ENCODE results near the gene GDI2. TPM values are rescaled to one million over a fixed set of nuclear protein-coding genes. Genes with fewer than 3 reads are reported as not detected.

The GDI2 gene
- 100 to 1,000 TPM; 116 to 228 (median 128) TPM for total RNA-seq
- long read RNA-seq, transcript GDI2-203 (11 exons, 2,412 nt), result major isoform, 46 of 54 reads
- long read RNA-seq, partial matches to known transcripts, result 3 of 54 reads
- long read RNA-seq, other reads (novel, unspliced or antisense), result 5 of 54 reads

- TF ChIP-seq CTCF (IDR thresholded peaks at IDR 0.05) (no peak), POLR2A (IDR thresholded peaks at IDR 0.05) (peak; percentile 89)
- Histone ChIP-seq H3K4me3 (peak within 1 kb of the TSS; percentile 61 to 99 (median 69)), H3K27me3 (no peaks in the 10 kb centered on the region), H3K4me1 (peaks cover 0 to 43% (median 3%) of the 10 kb centered on the region in 4 donors), H3K27ac (peak within 1 kb of the TSS; percentile 89 to 97 (median 94)), H3K9me3 (no peaks in the 10 kb centered on the region), H3K36me3 (no peaks in the 10 kb centered on the region)
- WGBS (ENCODE audit: insufficient coverage, low coverage, low lambda C conversion rate, missing lambda C conversion rate), result 0% methylated on average over 25 of the region's 77 CpGs
- ATAC-seq (peak; percentile 94 to 97 (median 95)), DNase-seq (peak; percentile 96 to 98 (median 98))
- intact Hi-C loops (cut with DNase I), result no loop called here
Measured at GRCh38 chr10:5813341-5814109, at the start of gene GDI2. GDI2 (minus strand) TSS chr10:5813434; CDS start chr10:5813258, 176 bp downstream.

DNA sequence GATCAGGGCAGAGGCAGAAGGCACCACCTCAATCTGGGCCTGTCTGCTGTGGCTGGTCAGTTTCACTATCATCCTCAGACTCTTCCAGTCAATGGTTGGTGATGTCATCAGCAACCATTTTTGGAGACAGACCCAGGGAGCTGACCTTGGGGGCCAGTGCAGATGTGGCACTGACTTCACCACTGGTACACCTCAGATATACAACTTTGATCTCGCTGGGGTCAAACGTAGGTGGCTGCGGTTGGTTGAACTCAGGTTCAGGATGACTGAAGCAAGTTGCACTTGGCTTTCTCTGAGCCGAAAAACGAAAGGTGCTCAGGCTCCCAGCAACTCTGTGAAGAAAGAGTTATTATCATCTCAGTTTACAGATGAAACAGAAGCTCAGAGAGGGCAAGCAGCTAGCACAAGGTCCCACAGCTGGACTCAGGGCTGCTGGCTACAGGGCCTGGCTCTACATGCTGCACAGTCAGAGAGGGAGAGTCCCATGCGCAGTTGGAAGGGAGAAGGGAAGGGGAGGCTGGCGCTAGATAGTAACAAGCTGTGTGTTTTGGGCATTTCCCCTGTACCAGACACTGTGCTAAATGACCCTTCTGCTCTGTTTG lies 49.2 kb upstream of the GDI2 start:
- no peak overlapping the region for H3K27ac ChIP-seq
- ATAC-seq, result no peak
- intact Hi-C loops (cut with DNase I), result no loop called here

DNA sequence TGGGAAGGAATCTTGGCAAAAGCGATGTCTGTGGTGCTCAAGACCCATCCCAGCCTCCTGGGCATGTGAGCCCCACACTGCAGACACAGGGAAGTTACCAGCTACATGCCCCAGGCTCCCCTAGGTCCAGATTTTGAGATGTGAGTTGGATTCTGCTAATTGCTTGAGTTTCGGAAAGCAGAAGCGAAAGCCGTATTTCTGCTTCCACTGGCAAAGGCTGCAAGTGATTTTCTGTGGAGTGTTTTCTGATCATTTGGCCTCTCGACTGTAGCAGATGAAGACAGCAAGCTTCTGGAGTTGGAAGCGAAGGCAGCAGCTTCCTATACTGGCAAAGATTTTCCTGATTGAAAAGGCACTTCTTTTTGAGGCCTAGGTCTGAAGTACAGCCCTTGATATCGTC lies 46.8 kb upstream of the GDI2 start:
- 67% methylated on average over 7 of the region's 7 CpGs for WGBS (ENCODE audit: insufficient coverage, low coverage, low lambda C conversion rate, missing lambda C conversion rate)
- no peak overlapping the region for H3K4me3 ChIP-seq
- no peaks in the 10 kb centered on the region for H3K9me3 ChIP-seq
- DNase-seq (no peak), ATAC-seq (peak in 3 of 4 donors; percentile 40 to 48 (median 43))
- H3K4me1 ChIP-seq, result no peaks in the 10 kb centered on the region
- H3K36me3 ChIP-seq, result no peaks in the 10 kb centered on the region
- H3K27ac ChIP-seq, result no peak overlapping the region
- TF ChIP-seq POLR2A (IDR thresholded peaks at IDR 0.05) (no peak), CTCF (IDR thresholded peaks at IDR 0.05) (no peak)
- no peaks in the 10 kb centered on the region for H3K27me3 ChIP-seq
- intact Hi-C loops (cut with DNase I), result no loop called here

More for the DNA sequence above, 49.2 kb upstream of the GDI2 start:
- no peaks in the 10 kb centered on the region for H3K36me3 ChIP-seq
- no peak for TF ChIP-seq CTCF (IDR thresholded peaks at IDR 0.05)
- WGBS (ENCODE audit: insufficient coverage, low coverage, low lambda C conversion rate, missing lambda C conversion rate), result 100% methylated on average over 3 of the region's 7 CpGs
- H3K27me3 ChIP-seq, result no peaks in the 10 kb centered on the region
- H3K4me1 ChIP-seq, result no peaks in the 10 kb centered on the region
- no peak overlapping the region for H3K4me3 ChIP-seq
- H3K9me3 ChIP-seq, result no peaks in the 10 kb centered on the region
- no peak for DNase-seq

GRCh38 chr10:5858811-5859210 lies 45.6 kb upstream of the GDI2 start:
- Histone ChIP-seq H3K4me1 (no peaks in the 10 kb centered on the region), H3K9me3 (no peaks in the 10 kb centered on the region), H3K4me3 (no peak overlapping the region), H3K27me3 (no peaks in the 10 kb centered on the region), H3K27ac (no peak overlapping the region), H3K36me3 (no peaks in the 10 kb centered on the region)
- ATAC-seq (no peak), DNase-seq (no peak)
- TF ChIP-seq CTCF (IDR thresholded peaks at IDR 0.05) (no peak), POLR2A (IDR thresholded peaks at IDR 0.05) (no peak)
- intact Hi-C loops (cut with DNase I), result no loop called here
- WGBS (ENCODE audit: insufficient coverage, low coverage, low lambda C conversion rate, missing lambda C conversion rate), result 86% methylated on average over 1 of the region's 5 CpGs

All from right lobe of liver (tissue), 6 donors.